NCI-H2196 treated with DMSO at 0.1 percent for 48 hours (cell line): Measurements from ENCODE around the gene PLXDC2.

ENCODE experiments used
- DNase-seq: peaks from one replicate; lab custom pipeline; 2025; ENCODE audit not compliant: unreplicated experiment; lab: John Stamatoyannopoulos, UW

The PLXDC2 gene

GRCh38 chr10:19815731-19816410 lies 361 bp upstream of the PLXDC2 start:
- DNase-seq, result no peak

GRCh38 chr10:19817231-19817933 lies 1.1 kb downstream of the PLXDC2 start:
- no peak for DNase-seq

GRCh38 chr10:19818876-19819275 lies 2.6 kb downstream of the PLXDC2 start:
- no peak for DNase-seq

GRCh38 chr10:19819419-19820033 lies 3.3 kb downstream of the PLXDC2 start:
- no peak for DNase-seq

- DNase-seq, result no peak
These were observed 8.4 kb downstream of the PLXDC2 start for GRCh38 chr10:19824381-19825342.

- DNase-seq, result no peak
These were observed 9.5 kb downstream of the PLXDC2 start for GRCh38 chr10:19825700-19826099.

- DNase-seq, result no peak
These were observed 10.5 kb downstream of the PLXDC2 start for GRCh38 chr10:19826712-19827111.

GRCh38 chr10:19828278-19829049 lies 12.2 kb downstream of the PLXDC2 start:
- no peak for DNase-seq

GRCh38 chr10:19832699-19833098 lies 16.5 kb downstream of the PLXDC2 start:
- DNase-seq, result no peak

- DNase-seq, result no peak
These were observed 17.1 kb downstream of the PLXDC2 start for GRCh38 chr10:19833170-19833824.

- DNase-seq, result no peak
These were observed 19.7 kb downstream of the PLXDC2 start for GRCh38 chr10:19835952-19836351.

GRCh38 chr10:19839090-19839489 lies 22.9 kb downstream of the PLXDC2 start:
- DNase-seq, result no peak

- no peak for DNase-seq
These were observed 23.3 kb downstream of the PLXDC2 start for GRCh38 chr10:19839552-19839951.

- DNase-seq, result no peak
These were observed 24.5 kb downstream of the PLXDC2 start for GRCh38 chr10:19840776-19841175.

- DNase-seq, result no peak
These were observed 27.3 kb downstream of the PLXDC2 start for GRCh38 chr10:19843487-19843886.

- DNase-seq, result no peak
These were observed 29.5 kb downstream of the PLXDC2 start for GRCh38 chr10:19845503-19846368.

- DNase-seq, result no peak
These were observed 31.1 kb downstream of the PLXDC2 start for GRCh38 chr10:19847321-19847720.

- DNase-seq, result no peak
These were observed 32.2 kb downstream of the PLXDC2 start for GRCh38 chr10:19848226-19848985.
